IMR-90 (cell line): Measurements from ENCODE around the gene PHC2. TPM values are rescaled to one million over a fixed set of nuclear protein-coding genes. Genes with fewer than 3 reads are reported as not detected.

ENCODE experiments used
- ATAC-seq: fragments of 200-7000 bp; cut with Tn5 transposase; 2 replicates; pipeline ENCODE4 v1.9.1; 2020; ENCODE audit warnings: low read depth, mild to moderate bottlenecking, moderate library complexity
- BruUV-seq: library from RNA; stranded (reverse); fragments of 400-500 nt; replicated peaks from 2 replicates; lab custom pipeline; 2021; lab: Mats Ljungman, UMichigan
- CTCF ChIA-PET: fragments of 300-600 bp; formaldehyde crosslinking; extraction: SDS; loops from one replicate; lab custom pipeline; 2021; ENCODE audit warnings: antibody characterized with exemption; lab: Yijun Ruan, JAX
- POLR2A ChIA-PET: fragments of 300-600 bp; sonication (Branson Sonifier 250); formaldehyde crosslinking; loops from one replicate; lab custom pipeline; 2022; ENCODE audit warnings: antibody characterized with exemption; ENCODE audit not compliant: unreplicated experiment; lab: Charles Lee
- DNase-seq: peaks from one replicate; pipeline ENCODE4 v3.0.0; 2013
- H2AFZ ChIP-seq: replicated peaks from 2 replicates; pipeline ENCODE3; 2013; ENCODE audit warnings: low read length, mild to moderate bottlenecking; ENCODE audit not compliant: poor library complexity
- H2AK5ac ChIP-seq: 2 replicates; pipeline ENCODE4 v1.6.1; 2013; ENCODE audit warnings: low read depth, low read length, inconsistent platforms
- H2AK9ac ChIP-seq: replicated peaks from 2 replicates; pipeline ENCODE3; 2013; ENCODE audit warnings: mild to moderate bottlenecking, low read depth, low read length, moderate library complexity; ENCODE audit not compliant: poor library complexity
- H2BK120ac ChIP-seq: 2 replicates; pipeline ENCODE4 v1.6.1; 2013; ENCODE audit warnings: low read depth, low read length, inconsistent platforms
- H2BK15ac ChIP-seq: 3 replicates; pipeline ENCODE4 v1.6.1; 2013; ENCODE audit warnings: low read depth, low read length, inconsistent platforms
- H2BK20ac ChIP-seq: 2 replicates; pipeline ENCODE4 v1.6.1; 2013; ENCODE audit warnings: low read depth, mild to moderate bottlenecking, inconsistent platforms, low read length, moderate library complexity
- H2BK5ac ChIP-seq: 2 replicates; pipeline ENCODE4 v1.6.1; 2013; ENCODE audit warnings: mild to moderate bottlenecking, low read depth, low read length, inconsistent platforms; ENCODE audit not compliant: poor library complexity, severe bottlenecking
- H3K14ac ChIP-seq: replicated peaks from 2 replicates; pipeline ENCODE4 v1.6.1; 2013; ENCODE audit warnings: low read depth, low read length, inconsistent platforms
- H3K18ac ChIP-seq: 2 replicates; pipeline ENCODE4 v1.6.1; 2013; ENCODE audit warnings: low read depth, low read length, control low read depth
- H3K23ac ChIP-seq: 2 replicates; pipeline ENCODE4 v1.6.1; 2013; ENCODE audit warnings: low read depth, low read length, inconsistent platforms
- H3K27ac ChIP-seq: 2 replicates; pipeline ENCODE4 v1.5.1; 2013; ENCODE audit warnings: mild to moderate bottlenecking, control low read depth, low read length; ENCODE audit not compliant: insufficient read depth
- H3K27me3 ChIP-seq: 2 replicates; pipeline ENCODE4 v1.6.1; 2013; ENCODE audit warnings: low read length; ENCODE audit not compliant: control insufficient read depth, insufficient read depth
- H3K36me3 ChIP-seq: 2 replicates; pipeline ENCODE4 v1.6.1; 2013; ENCODE audit warnings: low read length, mixed read lengths; ENCODE audit not compliant: control insufficient read depth, insufficient read depth
- H3K4ac ChIP-seq: 2 replicates; pipeline ENCODE4 v1.6.1; 2013; ENCODE audit warnings: low read depth, low read length, inconsistent platforms
- H3K4me1 ChIP-seq: 2 replicates; pipeline ENCODE4 v1.6.1; 2013; ENCODE audit warnings: low read length, mixed read lengths; ENCODE audit not compliant: control insufficient read depth, insufficient read depth
- H3K4me2 ChIP-seq: 2 replicates; pipeline ENCODE4 v1.6.1; 2013; ENCODE audit warnings: low read depth, mild to moderate bottlenecking, control low read depth, low read length, moderate library complexity
- H3K4me3 ChIP-seq: 2 replicates; pipeline ENCODE4 v1.5.1; 2013; ENCODE audit warnings: low read depth, mild to moderate bottlenecking, control low read depth, low read length, moderate library complexity; ENCODE audit not compliant: insufficient read depth
- H3K56ac ChIP-seq: 2 replicates; pipeline ENCODE4 v1.6.1; 2013; ENCODE audit warnings: low read length, inconsistent platforms; ENCODE audit not compliant: insufficient read depth; ENCODE audit errors: extremely low read depth
- H3K79me1 ChIP-seq, 2 experiments: 2 replicates each; pipeline ENCODE4 v1.6.1; 2013; ENCODE audit warnings: low read length in 2 of 2, inconsistent platforms in 1 of 2, low read depth in 1 of 2
- H3K9ac ChIP-seq: 2 replicates; pipeline ENCODE4 v1.6.1; 2013; ENCODE audit warnings: low read depth, low read length, control low read depth
- H3K9me1 ChIP-seq: 2 replicates; pipeline ENCODE4 v1.6.1; 2013; ENCODE audit warnings: low read length, inconsistent platforms; ENCODE audit not compliant: insufficient read depth
- H3K9me3 ChIP-seq: 2 replicates; pipeline ENCODE4 v1.6.1; 2013; ENCODE audit warnings: low read length; ENCODE audit not compliant: control insufficient read depth, insufficient read depth
- H4K20me1 ChIP-seq: 2 replicates; pipeline ENCODE4 v1.6.1; 2013; ENCODE audit warnings: low read length, inconsistent platforms; ENCODE audit not compliant: insufficient read depth
- H4K5ac ChIP-seq: 2 replicates; pipeline ENCODE4 v1.6.1; 2013; ENCODE audit warnings: mild to moderate bottlenecking, low read depth, low read length, control low read depth
- H4K8ac ChIP-seq, 2 experiments: 2 replicates each; pipeline ENCODE4 v1.6.1; 2013; ENCODE audit warnings: low read depth in 2 of 2, low read length in 2 of 2, control low read depth in 1 of 2, inconsistent platforms in 1 of 2
- H4K91ac ChIP-seq: 2 replicates; pipeline ENCODE4 v1.6.1; 2013; ENCODE audit warnings: low read depth, low read length, inconsistent platforms; ENCODE audit not compliant: insufficient read depth
- BHLHE40 ChIP-seq: fragments of 150-350 bp; IDR thresholded peaks from 2 replicates; pipeline ENCODE4 v1.6.1; 2016; ENCODE audit warnings: mild to moderate bottlenecking, low read depth, low read length
- CEBPB ChIP-seq: IDR thresholded peaks from 2 replicates; pipeline ENCODE4 v1.6.1; 2012; ENCODE audit warnings: low read depth, low read length, improper control_type of control experiment
- CHD1 ChIP-seq: IDR thresholded peaks from 2 replicates; pipeline ENCODE4 v1.6.1; 2012; ENCODE audit warnings: low read depth, low read length, improper control_type of control experiment
- FOS ChIP-seq: fragments of 150-350 bp; IDR thresholded peaks from 2 replicates; pipeline ENCODE4 v1.6.1; 2016; ENCODE audit warnings: low read depth, low read length
- MAFK ChIP-seq: IDR thresholded peaks from 2 replicates; pipeline ENCODE4 v1.6.1; 2012; ENCODE audit warnings: low read depth, low read length, improper control_type of control experiment
- MAZ ChIP-seq: IDR thresholded peaks from 2 replicates; pipeline ENCODE4 v1.6.1; 2012; ENCODE audit warnings: low read depth, mild to moderate bottlenecking, low read length, improper control_type of control experiment, moderate library complexity, borderline replicate concordance
- MXI1 ChIP-seq: IDR thresholded peaks from 2 replicates; pipeline ENCODE4 v1.6.1; 2012; ENCODE audit warnings: low read depth, mild to moderate bottlenecking, low read length, moderate library complexity, borderline replicate concordance
- NFE2L2 ChIP-seq: fragments of 150-350 bp; IDR thresholded peaks from 2 replicates; pipeline ENCODE4 v1.6.1; 2016; ENCODE audit warnings: low read depth, mild to moderate bottlenecking, low read length
- POLR2A ChIP-seq: IDR thresholded peaks from 2 replicates; pipeline ENCODE4 v1.6.1; 2012; ENCODE audit warnings: mild to moderate bottlenecking, low read depth, low read length
- RAD21 ChIP-seq: IDR thresholded peaks from 2 replicates; pipeline ENCODE4 v1.6.1; 2012; ENCODE audit warnings: low read length, improper control_type of control experiment
- RCOR1 ChIP-seq: IDR thresholded peaks from 2 replicates; pipeline ENCODE4 v1.6.1; 2012; ENCODE audit warnings: mild to moderate bottlenecking, low read length, improper control_type of control experiment; ENCODE audit not compliant: insufficient replicate concordance
- RFX5 ChIP-seq: IDR thresholded peaks from 2 replicates; pipeline ENCODE4 v1.8.0; 2012; ENCODE audit warnings: low read depth, mild to moderate bottlenecking, low read length, moderate library complexity
- SMC3 ChIP-seq: fragments of 150-350 bp; IDR thresholded peaks from 2 replicates; pipeline ENCODE4 v1.6.1; 2016; ENCODE audit warnings: low read depth, mild to moderate bottlenecking, antibody characterized with exemption, low read length, moderate library complexity
- WGBS, 2 experiments: methylation state at CpG; one replicate each; pipeline versions ENCODE4 v1.1.5 to v1.1.7; 2013; ENCODE audit warnings: missing lambda C conversion rate in 2 of 2; ENCODE audit not compliant: insufficient read length in 1 of 2; ENCODE audit errors: extremely low coverage in 2 of 2; 5-methylcytosine and 5-hydroxymethylcytosine counted together
- dilution Hi-C: fragments of 300-500 bp; cut with HindIII; formaldehyde crosslinking; loops from one replicate; pipeline ENCODE4 v1.14.3; 2018; ENCODE audit warnings: low sequenced_read_pairs; ENCODE audit not compliant: unreplicated experiment
- in situ Hi-C: fragments of 300-500 bp; cut with MboI; formaldehyde crosslinking; loops from 3 replicates; pipeline ENCODE4 v1.14.3; 2019; ENCODE audit warnings: low sequenced_read_pairs, inconsistent platforms, mixed read lengths
- intact Hi-C: fragments of 100-400 bp; cut with micrococcal nuclease; formaldehyde crosslinking; loops from 2 replicates; pipeline ENCODE4 v1.10.0; 2022
- polyA plus RNA-seq, 3 experiments: library from polyadenylated mRNA; depleted of rRNA; stranded (reverse); fragments of >200 nt; gene quantifications; 2 replicates each; pipeline ENCODE4 v1.2.3, GENCODE V29; 2012; ENCODE audit warnings: low replicate concordance in 1 of 3
- total RNA-seq: library from RNA; depleted of rRNA; stranded (reverse); fragments of >200 nt; gene quantifications from 2 replicates; pipeline ENCODE4 v1.2.3, GENCODE V29; 2012
- TF ChIP-seq, protein P1 (sequence below): fragments of 150-350 bp; IDR thresholded peaks from 2 replicates; pipeline ENCODE4 v1.6.1; 2017; ENCODE audit warnings: mild to moderate bottlenecking, antibody characterized with exemption, low read length, low read depth
- TF ChIP-seq, protein P2 (sequence below): fragments of 150-350 bp; IDR thresholded peaks from 2 replicates; pipeline ENCODE4 v1.6.1; 2016; ENCODE audit warnings: low read depth, mild to moderate bottlenecking, low read length, moderate library complexity, borderline replicate concordance
- TF ChIP-seq, protein P3 (sequence below): conservative IDR thresholded peaks from 2 replicates; pipeline ENCODE4 v1.5.1; 2012; ENCODE audit warnings: mild to moderate bottlenecking, low read depth, low read length, improper control_type of control experiment

The PHC2 gene
- total and polyA plus RNA-seq, 2 of the 4 experiments (the other 2 are of a cell fraction): 46.4 to 98.1 TPM

DNA sequence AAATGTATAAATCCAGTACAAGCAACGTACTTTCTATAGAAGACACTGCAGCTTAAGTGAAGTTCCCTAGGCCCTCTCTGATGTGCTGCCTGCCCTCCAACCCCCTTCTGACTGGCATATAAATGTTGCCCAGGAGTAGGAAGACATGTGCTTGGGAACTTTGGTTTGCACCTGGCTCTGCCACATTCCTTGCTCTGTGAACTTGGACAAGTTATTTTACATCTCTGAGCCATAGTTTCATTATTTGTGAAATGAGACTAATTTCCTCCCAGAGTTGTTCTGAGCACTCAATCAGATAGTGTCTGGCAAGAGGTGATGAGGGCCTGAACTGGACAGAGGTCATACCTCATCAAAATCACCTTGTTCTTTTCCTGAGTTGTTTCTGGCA lies 3.5 kb upstream of the PHC2 start:
- Histone ChIP-seq H2AFZ (no peak overlapping the region), H3K4me2 (0 out of 2 replicates have a peak overlapping the region, but pooled peaks have one; percentile 12), H4K8ac (peak overlapping the region in 1 of 2 experiments; percentile 80; a peak in 2 of 4 replicates), H2AK5ac (peak overlapping the region; percentile 93), H4K91ac (peak overlapping the region; percentile 1; the same call in 1 of the 2 replicates), H2BK20ac (peak overlapping the region; percentile 16; the same call in 1 of the 2 replicates), H2BK15ac (peak overlapping the region; percentile 85; the same call in 1 of the 3 replicates), H3K4ac (peak overlapping the region; percentile 89; the same call in 1 of the 2 replicates), H3K9me1 (peaks cover 9% of the 10 kb centered on the region), H2AK9ac (no peak overlapping the region), H3K4me3 (no peak overlapping the region), H2BK5ac (no peak overlapping the region), H4K20me1 (no peaks in the 10 kb centered on the region; the same call in 1 of the 2 replicates), H3K56ac (no peak overlapping the region), H3K27ac (peak overlapping the region; percentile 52; the same call in 1 of the 2 replicates), H4K5ac (peak overlapping the region; percentile 58; the same call in 1 of the 2 replicates), H3K14ac (peak overlapping the region; percentile 66; the same call in 1 of the 2 replicates), H3K27me3 (no peaks in the 10 kb centered on the region), H3K9me3 (no peaks in the 10 kb centered on the region), H3K18ac (peak overlapping the region; percentile 65; the same call in 1 of the 2 replicates), H2BK120ac (peak overlapping the region; percentile 54), H3K4me1 (peaks cover 13% of the 10 kb centered on the region), H3K79me1 (peaks cover 3 to 7% of the 10 kb centered on the region in 2 experiments; a peak in 3 of 4 replicates), H3K9ac (no peak overlapping the region), H3K23ac (0 out of 2 replicates have a peak overlapping the region, but pooled peaks have one; percentile 36), H3K36me3 (no peaks in the 10 kb centered on the region)
- intact Hi-C loops: no loop called here
- in situ Hi-C loops: loop anchor here (5.0 kb wide), 1 partner anchor 42 kb away; no protein-coding TSS in a partner anchor
- ChIA-PET POLR2A (no interaction called here), CTCF (no interaction called here)
- DNase-seq (no peak), ATAC-seq (no peak)
- dilution Hi-C loops: no loop called here
- no CpG with 5 or more reads among the region's 1 CpG for WGBS, 2 experiments
- BruUV-seq: no TSS peak
- TF ChIP-seq BHLHE40 (no peak), NFE2L2 (no peak), MAZ (no peak), FOS (no peak), POLR2A (no peak), RCOR1 (no peak), CHD1 (no peak), MAFK (no peak), MXI1 (no peak), CEBPB (no peak), RAD21 (no peak), RFX5 (no peak), SMC3 (no peak)
- TF ChIP-seq, protein P1, sequence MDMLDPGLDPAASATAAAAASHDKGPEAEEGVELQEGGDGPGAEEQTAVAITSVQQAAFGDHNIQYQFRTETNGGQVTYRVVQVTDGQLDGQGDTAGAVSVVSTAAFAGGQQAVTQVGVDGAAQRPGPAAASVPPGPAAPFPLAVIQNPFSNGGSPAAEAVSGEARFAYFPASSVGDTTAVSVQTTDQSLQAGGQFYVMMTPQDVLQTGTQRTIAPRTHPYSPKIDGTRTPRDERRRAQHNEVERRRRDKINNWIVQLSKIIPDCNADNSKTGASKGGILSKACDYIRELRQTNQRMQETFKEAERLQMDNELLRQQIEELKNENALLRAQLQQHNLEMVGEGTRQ: no peak
- TF ChIP-seq, protein P2, sequence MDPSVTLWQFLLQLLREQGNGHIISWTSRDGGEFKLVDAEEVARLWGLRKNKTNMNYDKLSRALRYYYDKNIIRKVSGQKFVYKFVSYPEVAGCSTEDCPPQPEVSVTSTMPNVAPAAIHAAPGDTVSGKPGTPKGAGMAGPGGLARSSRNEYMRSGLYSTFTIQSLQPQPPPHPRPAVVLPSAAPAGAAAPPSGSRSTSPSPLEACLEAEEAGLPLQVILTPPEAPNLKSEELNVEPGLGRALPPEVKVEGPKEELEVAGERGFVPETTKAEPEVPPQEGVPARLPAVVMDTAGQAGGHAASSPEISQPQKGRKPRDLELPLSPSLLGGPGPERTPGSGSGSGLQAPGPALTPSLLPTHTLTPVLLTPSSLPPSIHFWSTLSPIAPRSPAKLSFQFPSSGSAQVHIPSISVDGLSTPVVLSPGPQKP: no peak
- TF ChIP-seq, protein P3, sequence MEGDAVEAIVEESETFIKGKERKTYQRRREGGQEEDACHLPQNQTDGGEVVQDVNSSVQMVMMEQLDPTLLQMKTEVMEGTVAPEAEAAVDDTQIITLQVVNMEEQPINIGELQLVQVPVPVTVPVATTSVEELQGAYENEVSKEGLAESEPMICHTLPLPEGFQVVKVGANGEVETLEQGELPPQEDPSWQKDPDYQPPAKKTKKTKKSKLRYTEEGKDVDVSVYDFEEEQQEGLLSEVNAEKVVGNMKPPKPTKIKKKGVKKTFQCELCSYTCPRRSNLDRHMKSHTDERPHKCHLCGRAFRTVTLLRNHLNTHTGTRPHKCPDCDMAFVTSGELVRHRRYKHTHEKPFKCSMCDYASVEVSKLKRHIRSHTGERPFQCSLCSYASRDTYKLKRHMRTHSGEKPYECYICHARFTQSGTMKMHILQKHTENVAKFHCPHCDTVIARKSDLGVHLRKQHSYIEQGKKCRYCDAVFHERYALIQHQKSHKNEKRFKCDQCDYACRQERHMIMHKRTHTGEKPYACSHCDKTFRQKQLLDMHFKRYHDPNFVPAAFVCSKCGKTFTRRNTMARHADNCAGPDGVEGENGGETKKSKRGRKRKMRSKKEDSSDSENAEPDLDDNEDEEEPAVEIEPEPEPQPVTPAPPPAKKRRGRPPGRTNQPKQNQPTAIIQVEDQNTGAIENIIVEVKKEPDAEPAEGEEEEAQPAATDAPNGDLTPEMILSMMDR: no peak
